SK-N-SH (cell line): ENCODE results near the gene AKAP8.

Experiments used
- CHD2 ChIP-seq: fragments of 150-350 bp; IDR thresholded peaks from 2 replicates; pipeline ENCODE4 v1.6.1; 2018; ENCODE audit warnings: low read length; ENCODE audit not compliant: partially characterized antibody
- CTCF ChIP-seq: fragments of 200-600 bp; sonication (generic); IDR thresholded peaks from 2 replicates; pipeline ENCODE4 v1.6.1; 2017; ENCODE audit warnings: antibody characterized with exemption, mild to moderate bottlenecking, moderate library complexity
- GATA2 ChIP-seq: sonication (generic); formaldehyde crosslinking; IDR thresholded peaks from 2 replicates; pipeline ENCODE4 v1.5.0; 2020; ENCODE audit warnings: mild to moderate bottlenecking, missing genetic modification reagents
- MAX ChIP-seq: IDR thresholded peaks from 2 replicates; pipeline ENCODE4 v1.4.0; 2012; ENCODE audit warnings: low read depth
- NFIC ChIP-seq: IDR thresholded peaks from 2 replicates; pipeline ENCODE4 v1.4.0; 2012; ENCODE audit warnings: borderline replicate concordance
- POLR2AphosphoS5 ChIP-seq: IDR thresholded peaks from 2 replicates; pipeline ENCODE4 v1.6.1; 2012; ENCODE audit warnings: low read depth, low read length
- SIN3A ChIP-seq: IDR thresholded peaks from 2 replicates; pipeline ENCODE4 v1.6.1; 2012; ENCODE audit warnings: low read depth, mild to moderate bottlenecking, low read length, moderate library complexity, borderline replicate concordance
- TAF1 ChIP-seq: IDR thresholded peaks from 2 replicates; pipeline ENCODE4 v1.6.1; 2012; ENCODE audit warnings: low read depth, mild to moderate bottlenecking, low read length, moderate library complexity, borderline replicate concordance
- USF1 ChIP-seq: IDR thresholded peaks from 2 replicates; pipeline ENCODE4 v1.4.0; 2012; ENCODE audit warnings: low read depth, borderline replicate concordance

GRCh38 chr19:15400521-15401396 is 21.2 kb upstream of the AKAP8 start:
- TF ChIP-seq NFIC, result no peak
- TF ChIP-seq CTCF, result no peak
- TF ChIP-seq SIN3A, result no peak
- no peak for TF ChIP-seq TAF1
- TF ChIP-seq GATA2 (CRISPR knock-in tag), result no peak
- TF ChIP-seq MAX, result no peak
- no peak for TF ChIP-seq USF1
- TF ChIP-seq CHD2, result no peak
- TF ChIP-seq POLR2AphosphoS5, result no peak
